ENCODE measurements around the gene PSMD10. TPM values are rescaled to one million over a fixed set of nuclear protein-coding genes. Genes with fewer than 3 reads are reported as not detected.

PSMD10 gene
- total and polyA plus RNA-seq, 8 donors: 44.8 to 85.0 (median 71.7) TPM

GRCh38 chrX:108132876-108133275 lies 41.5 kb upstream of the PSMD10 start:
- Histone ChIP-seq H3K9me3 (no peaks in the 10 kb centered on the region), H3K4me3 (no peak overlapping the region), H3K27ac (no peak overlapping the region), H3K4me1 (no peaks in the 10 kb centered on the region), H3K36me3 (peaks cover 0 to 31% of the 10 kb centered on the region in 2 donors), H3K27me3 (no peaks in the 10 kb centered on the region)
- intact Hi-C loops (cut with DNase I): no loop called here
- no peak for DNase-seq
- ATAC-seq: no peak
- TF ChIP-seq CTCF (IDR thresholded peaks at IDR 0.05): no peak

GRCh38 chrX:108132034-108132433 lies 40.7 kb upstream of the PSMD10 start:
- DNase-seq (no peak), ATAC-seq (no peak)
- Histone ChIP-seq H3K9me3 (no peaks in the 10 kb centered on the region), H3K36me3 (peaks cover 0 to 32% of the 10 kb centered on the region in 2 donors), H3K27me3 (no peaks in the 10 kb centered on the region), H3K27ac (peak overlapping the region in 1 of 2 donors; percentile 11), H3K4me3 (no peak overlapping the region), H3K4me1 (no peaks in the 10 kb centered on the region)
- no peak for TF ChIP-seq CTCF (IDR thresholded peaks at IDR 0.05)
- intact Hi-C loops (cut with DNase I): no loop called here

- no peak for DNase-seq
- Histone ChIP-seq H3K27ac (peak overlapping the region in 1 of 2 donors; percentile 37), H3K27me3 (no peaks in the 10 kb centered on the region), H3K4me3 (no peak overlapping the region), H3K36me3 (peaks cover 0 to 32% of the 10 kb centered on the region in 2 donors), H3K9me3 (no peaks in the 10 kb centered on the region), H3K4me1 (no peaks in the 10 kb centered on the region)
- ATAC-seq: no peak
- TF ChIP-seq CTCF (IDR thresholded peaks at IDR 0.05): no peak
- intact Hi-C loops (cut with DNase I): no loop called here
Measured at GRCh38 chrX:108131471-108131870, 40.1 kb upstream of the PSMD10 start.

- H3K9me3 ChIP-seq: no peaks in the 10 kb centered on the region
- H3K36me3 ChIP-seq: peaks cover 0 to 32% of the 10 kb centered on the region in 2 donors
- no peaks in the 10 kb centered on the region for H3K4me1 ChIP-seq
- DNase-seq (no peak), ATAC-seq (no peak)
- H3K27ac ChIP-seq: peak overlapping the region in 1 of 2 donors; percentile 37
- TF ChIP-seq CTCF (IDR thresholded peaks at IDR 0.05): no peak
- H3K4me3 ChIP-seq: no peak overlapping the region
- no peaks in the 10 kb centered on the region for H3K27me3 ChIP-seq
- intact Hi-C loops (cut with DNase I): no loop called here
Measured at GRCh38 chrX:108130889-108131288, 39.5 kb upstream of the PSMD10 start.

- DNase-seq (no peak), ATAC-seq (no peak)
- Histone ChIP-seq H3K27me3 (no peaks in the 10 kb centered on the region), H3K4me3 (no peak overlapping the region), H3K36me3 (peaks cover 0 to 13% of the 10 kb centered on the region in 2 donors), H3K27ac (no peak overlapping the region), H3K9me3 (no peaks in the 10 kb centered on the region), H3K4me1 (no peaks in the 10 kb centered on the region)
- TF ChIP-seq CTCF (IDR thresholded peaks at IDR 0.05): no peak
- intact Hi-C loops (cut with DNase I): no loop called here
Measured at GRCh38 chrX:108127152-108127551, 35.8 kb upstream of the PSMD10 start.

Data from left lung (tissue), 10 donors.